Nephron (organoid): ENCODE results near the gene HDAC4.
A peak's percentile ranks its signal among the peaks of the same experiment; 100 is the strongest.

Experiments
- H3K27ac Mint-ChIP-seq, 3 experiments: 2 replicates each; pipeline ENCODE4 v1.8.0; 2020; ENCODE audit warnings: mixed read lengths in 3 of 3, mild to moderate bottlenecking in 2 of 3, moderate library complexity in 1 of 3
- H3K27me3 Mint-ChIP-seq: 2 replicates; pipeline ENCODE4 v1.8.0; 2021; ENCODE audit warnings: low read depth, mild to moderate bottlenecking, moderate library complexity, mixed read lengths
- H3K36me3 Mint-ChIP-seq: 2 replicates; pipeline ENCODE4 v1.8.0; 2020; ENCODE audit warnings: low read depth, mixed read lengths
- H3K4me1 Mint-ChIP-seq: 2 replicates; pipeline ENCODE4 v1.8.0; 2020; ENCODE audit warnings: mixed read lengths
- H3K4me3 Mint-ChIP-seq, 3 experiments: 2 replicates each; pipeline ENCODE4 v1.8.0; 2020; ENCODE audit warnings: mild to moderate bottlenecking in 3 of 3, mixed read lengths in 3 of 3, moderate library complexity in 2 of 3
- H3K9me3 Mint-ChIP-seq: 2 replicates; pipeline ENCODE4 v1.8.0; 2020; ENCODE audit warnings: mixed read lengths
- CTCF ChIP-seq, 3 experiments: fragments of 200-600 bp; sonication (generic); IDR thresholded peaks; one replicate each; pipeline ENCODE4 v1.5.0; 2021; ENCODE audit warnings: antibody characterized with exemption in 3 of 3; ENCODE audit not compliant: unreplicated experiment in 3 of 3

The HDAC4 gene

GRCh38 chr2:239303711-239304532 is 96.9 kb downstream of the HDAC4 start:
- peak overlapping the region in 1 of 3 experiments; percentile 24 for H3K4me3 Mint-ChIP-seq
- peaks cover 73% of the 10 kb centered on the region for H3K4me1 Mint-ChIP-seq
- no peak for TF ChIP-seq CTCF (IDR thresholded peaks at IDR 0.05; ENCODE audit: unreplicated experiment in 3 of 3)
- H3K27ac Mint-ChIP-seq, result peak overlapping the region; percentile 60 to 88 (median 67)
- H3K27me3 Mint-ChIP-seq, result peaks cover 1% of the 10 kb centered on the region
- no peaks in the 10 kb centered on the region for H3K36me3 Mint-ChIP-seq
- H3K9me3 Mint-ChIP-seq, result no peaks in the 10 kb centered on the region

- Mint-ChIP-seq H3K4me1 (peaks cover 70% of the 10 kb centered on the region), H3K36me3 (no peaks in the 10 kb centered on the region)
These were observed 97.8 kb downstream of the HDAC4 start for GRCh38 chr2:239302808-239303557.

GRCh38 chr2:239302083-239302807 is 98.6 kb downstream of the HDAC4 start:
- Mint-ChIP-seq H3K36me3 (no peaks in the 10 kb centered on the region), H3K4me1 (peaks cover 69% of the 10 kb centered on the region), H3K9me3 (no peaks in the 10 kb centered on the region), H3K4me3 (no peak overlapping the region), H3K27me3 (no peaks in the 10 kb centered on the region), H3K27ac (peak overlapping the region; percentile 48 to 83 (median 76))
- TF ChIP-seq CTCF (IDR thresholded peaks at IDR 0.05; ENCODE audit: unreplicated experiment in 3 of 3), result no peak

More at GRCh38 chr2:239302808-239303557, 97.8 kb downstream of the HDAC4 start:
- H3K4me3 Mint-ChIP-seq, result no peak overlapping the region
- H3K27ac Mint-ChIP-seq, result peak overlapping the region; percentile 67 to 88 (median 83)
- H3K9me3 Mint-ChIP-seq, result no peaks in the 10 kb centered on the region
- H3K27me3 Mint-ChIP-seq, result no peaks in the 10 kb centered on the region
- TF ChIP-seq CTCF (IDR thresholded peaks at IDR 0.05; ENCODE audit: unreplicated experiment in 3 of 3), result no peak

- H3K4me1 Mint-ChIP-seq, result peaks cover 70% of the 10 kb centered on the region
These were observed 99.7 kb downstream of the HDAC4 start for GRCh38 chr2:239300871-239301735.

More at GRCh38 chr2:239300871-239301735, 99.7 kb downstream of the HDAC4 start:
- Mint-ChIP-seq H3K27me3 (no peaks in the 10 kb centered on the region), H3K27ac (peak overlapping the region; percentile 48 to 83 (median 76)), H3K9me3 (no peaks in the 10 kb centered on the region), H3K36me3 (no peaks in the 10 kb centered on the region), H3K4me3 (peak overlapping the region in 1 of 3 experiments; percentile 21)
- no peak for TF ChIP-seq CTCF (IDR thresholded peaks at IDR 0.05; ENCODE audit: unreplicated experiment in 3 of 3)
